ENCODE measurements around the gene CADPS2. TPM values are rescaled to one million over a fixed set of nuclear protein-coding genes. Genes with fewer than 3 reads are reported as not detected.

Gene CADPS2
- total RNA-seq, 4 donors from 2014 or later = 8.7 to 27.9 (median 16.7) TPM

- no peak for TF ChIP-seq CTCF (IDR thresholded peaks at IDR 0.05; ENCODE audit: low read depth)
Observed at GRCh38 chr7:122674502-122674901, 211.8 kb downstream of the CADPS2 start.

GRCh38 chr7:122673951-122674350, 212.3 kb downstream of the CADPS2 start:
- TF ChIP-seq CTCF (IDR thresholded peaks at IDR 0.05; ENCODE audit: low read depth) = no peak

GRCh38 chr7:122672536-122672935, 213.7 kb downstream of the CADPS2 start:
- TF ChIP-seq CTCF (IDR thresholded peaks at IDR 0.05; ENCODE audit: low read depth) = no peak

- no peak for TF ChIP-seq CTCF (IDR thresholded peaks at IDR 0.05; ENCODE audit: low read depth)
Observed at GRCh38 chr7:122663733-122664132, 222.5 kb downstream of the CADPS2 start.

- TF ChIP-seq CTCF (IDR thresholded peaks at IDR 0.05; ENCODE audit: low read depth) = no peak
Observed at GRCh38 chr7:122658856-122659255, 227.4 kb downstream of the CADPS2 start.

GRCh38 chr7:122653685-122654084, 232.6 kb downstream of the CADPS2 start:
- TF ChIP-seq CTCF (IDR thresholded peaks at IDR 0.05; ENCODE audit: low read depth) = no peak

- TF ChIP-seq CTCF (IDR thresholded peaks at IDR 0.05; ENCODE audit: low read depth) = no peak
Observed at GRCh38 chr7:122652876-122653275, 233.4 kb downstream of the CADPS2 start.

Measured in subcutaneous adipose tissue (tissue), 4 donors.